Measurements from ENCODE around the gene LHFPL3. TPM values are rescaled to one million over a fixed set of nuclear protein-coding genes. Genes with fewer than 3 reads are reported as not detected.

The LHFPL3 gene
- total RNA-seq, 1 experiment from 2014 or later, result 0.83 TPM

- TF ChIP-seq MXD4 (CRISPR knock-in tag; IDR thresholded peaks at IDR 0.05; ENCODE audit: borderline replicate concordance) (no peak), JUN (CRISPR knock-in tag; IDR thresholded peaks at IDR 0.05) (no peak), IRF1 (CRISPR knock-in tag; IDR thresholded peaks at IDR 0.05) (no peak), ZMAT4 (CRISPR knock-in tag; IDR thresholded peaks at IDR 0.05) (no peak), E2F4 (CRISPR knock-in tag; IDR thresholded peaks at IDR 0.05; ENCODE audit: borderline replicate concordance, low read depth) (no peak), KAT7 (CRISPR knock-in tag; IDR thresholded peaks at IDR 0.05; ENCODE audit: borderline replicate concordance) (no peak), JAZF1 (CRISPR knock-in tag; IDR thresholded peaks at IDR 0.05) (no peak), PREB (CRISPR knock-in tag; IDR thresholded peaks at IDR 0.05; ENCODE audit: borderline replicate concordance) (no peak), NFYB (CRISPR knock-in tag; conservative IDR thresholded peaks at IDR 0.05; ENCODE audit: low read depth) (no peak), FOXJ3 (CRISPR knock-in tag; IDR thresholded peaks at IDR 0.05; ENCODE audit: borderline replicate concordance) (no peak), FOXK1 (CRISPR knock-in tag; IDR thresholded peaks at IDR 0.05) (no peak), GRHL2 (CRISPR knock-in tag; IDR thresholded peaks at IDR 0.05; ENCODE audit: insufficient replicate concordance, severe bottlenecking) (no peak), E2F1 (CRISPR knock-in tag; IDR thresholded peaks at IDR 0.05) (no peak)
- H3K27ac Mint-ChIP-seq, result no peak overlapping the region
- H3K36me3 Mint-ChIP-seq, result no peaks in the 10 kb centered on the region
- ChIA-PET POLR2A (no interaction called here), CTCF (interaction anchor here (0.6 to 2.1 kb wide), 4 partner anchors 9 to 266 kb away, joined by 3 to 12 read pairs (median 4); no protein-coding TSS in a partner anchor)
- H3K4me1 Mint-ChIP-seq, result peaks cover 3% of the 10 kb centered on the region
- no peaks in the 10 kb centered on the region for H3K27me3 Mint-ChIP-seq (ENCODE audit: low read depth)
- H3K9me3 Mint-ChIP-seq, result no peaks in the 10 kb centered on the region
- H3K4me3 Mint-ChIP-seq, result no peak overlapping the region
- ATAC-seq (peak; percentile 74), DNase-seq (ENCODE audit: low spot score) (no peak)
Measured at GRCh38 chr7:104652434-104652833, 324.0 kb downstream of the LHFPL3 start.

- Mint-ChIP-seq H3K27ac (no peak overlapping the region), H3K9me3 (no peaks in the 10 kb centered on the region), H3K27me3 (ENCODE audit: low read depth) (no peaks in the 10 kb centered on the region), H3K36me3 (no peaks in the 10 kb centered on the region), H3K4me3 (no peak overlapping the region), H3K4me1 (peaks cover 3% of the 10 kb centered on the region)
- DNase-seq (ENCODE audit: low spot score) (no peak), ATAC-seq (no peak; the same call in 1 of the 2 replicates)
- ChIA-PET CTCF (interaction anchor here (0.6 to 2.1 kb wide), 4 partner anchors 9 to 266 kb away, joined by 3 to 12 read pairs (median 4); no protein-coding TSS in a partner anchor), POLR2A (no interaction called here)
- TF ChIP-seq ZNF317 (CRISPR knock-in tag; IDR thresholded peaks at IDR 0.05; ENCODE audit: borderline replicate concordance, low read depth) (no peak), IRF1 (CRISPR knock-in tag; IDR thresholded peaks at IDR 0.05) (no peak), PRDM15 (CRISPR knock-in tag; IDR thresholded peaks at IDR 0.05) (no peak), CDX4 (CRISPR knock-in tag; IDR thresholded peaks at IDR 0.05; ENCODE audit: borderline replicate concordance) (no peak), SMAD4 (CRISPR knock-in tag; IDR thresholded peaks at IDR 0.05) (no peak), HMGXB4 (CRISPR knock-in tag; IDR thresholded peaks at IDR 0.05) (no peak), USF1 (CRISPR knock-in tag; IDR thresholded peaks at IDR 0.05) (no peak)
Measured at GRCh38 chr7:104652865-104653264, 324.5 kb downstream of the LHFPL3 start.

Data from WTC11 (cell line).